Superior temporal gyrus (tissue), 1 donor: Measurements from ENCODE around the gene RUVBL1.
"Not testable (repeated sequence)": the region's sequence is repeated elsewhere in the genome, so short reads cannot be mapped to it uniquely, and the experiment has no call there.

Experiments
- DNase-seq: peaks from one replicate; pipeline ENCODE4 v3.0.0-alpha.2; 2016; ENCODE audit errors: extremely low spot score

The RUVBL1 gene

GRCh38 chr3:128123538-128124368 lies at the start of gene RUVBL1:
TSS of gene RUVBL1 (minus strand) at chr3:128123812. CDS start at chr3:128123724, 88 bp downstream.
- DNase-seq, result peak; percentile 98

DNA sequence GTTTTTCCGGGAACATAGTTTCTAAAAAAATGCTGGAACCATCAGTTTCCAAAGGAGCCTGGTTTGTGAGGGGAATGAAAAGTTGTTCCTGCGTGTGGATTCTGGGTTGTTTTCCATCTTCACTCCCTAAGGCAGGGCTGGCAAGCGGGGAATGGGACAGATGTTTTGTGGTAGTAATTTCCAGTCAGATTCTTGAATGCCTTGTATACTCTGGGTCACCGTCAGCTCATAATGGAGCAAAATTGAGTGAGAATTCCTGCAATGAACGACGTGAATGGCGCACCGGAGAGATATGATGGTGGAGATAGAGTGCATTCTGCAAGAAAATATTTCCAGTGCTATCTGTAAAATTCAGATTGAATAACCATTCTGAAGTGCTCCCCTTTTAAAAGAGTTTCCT lies 49.6 kb upstream of the RUVBL1 start:
- DNase-seq, result no peak

GRCh38 chr3:128170866-128171516 lies 47.4 kb upstream of the RUVBL1 start:
- peak; percentile 89 for DNase-seq

DNA sequence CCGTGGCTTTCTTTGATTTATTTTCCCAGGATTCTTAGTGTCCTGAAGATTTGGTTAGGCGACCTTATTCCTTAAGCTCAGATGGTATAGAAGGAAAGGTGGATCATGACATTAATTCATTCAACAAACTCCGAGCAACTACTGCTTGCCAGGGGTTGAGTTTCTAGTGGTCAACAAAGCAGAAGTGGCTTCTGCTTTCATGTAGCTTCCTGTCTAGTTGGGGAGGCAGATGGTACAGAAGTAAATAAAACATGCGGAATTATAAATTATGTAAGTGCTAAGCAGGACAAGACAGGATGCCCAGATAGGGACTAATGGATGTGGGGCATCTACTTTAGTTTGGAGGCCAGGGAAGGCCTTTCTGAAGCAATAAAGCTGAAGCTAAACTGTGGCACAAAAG lies 45.2 kb upstream of the RUVBL1 start:
- no peak for DNase-seq

DNA sequence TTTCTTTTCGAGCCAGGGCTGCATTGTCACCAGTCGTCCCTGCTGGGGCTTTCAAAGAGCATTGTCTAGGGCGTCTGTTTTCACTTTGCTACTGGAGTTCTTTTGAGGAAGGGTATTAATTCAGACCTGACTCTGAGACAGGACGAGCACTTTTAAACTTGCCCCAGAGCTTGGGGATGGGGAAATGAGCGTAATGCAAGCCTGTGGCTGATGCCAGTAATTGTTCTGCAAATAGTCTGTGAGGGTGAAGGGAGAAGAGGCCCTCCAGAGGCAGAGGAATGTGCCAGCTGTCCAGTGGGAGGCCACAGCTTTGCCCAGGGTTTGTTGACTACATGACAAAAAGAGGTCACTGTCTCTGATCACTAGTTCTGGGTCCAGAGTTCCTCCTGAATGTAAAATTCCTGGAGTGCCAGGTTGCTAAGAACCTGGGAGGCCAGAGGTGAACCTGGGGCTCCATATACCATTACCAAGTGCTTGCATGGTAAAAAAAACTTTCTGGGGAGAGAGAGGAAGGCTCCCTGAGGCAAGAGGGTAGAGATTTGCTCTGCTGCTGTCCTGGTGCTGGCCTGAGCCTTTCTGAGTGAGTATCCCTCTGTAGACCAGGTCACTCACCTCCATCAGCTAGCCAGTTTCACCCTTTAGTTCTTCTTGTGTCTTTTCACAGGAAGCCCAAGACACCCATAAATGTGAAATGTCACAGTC lies 44.5 kb upstream of the RUVBL1 start:
- DNase-seq, result no peak

DNA sequence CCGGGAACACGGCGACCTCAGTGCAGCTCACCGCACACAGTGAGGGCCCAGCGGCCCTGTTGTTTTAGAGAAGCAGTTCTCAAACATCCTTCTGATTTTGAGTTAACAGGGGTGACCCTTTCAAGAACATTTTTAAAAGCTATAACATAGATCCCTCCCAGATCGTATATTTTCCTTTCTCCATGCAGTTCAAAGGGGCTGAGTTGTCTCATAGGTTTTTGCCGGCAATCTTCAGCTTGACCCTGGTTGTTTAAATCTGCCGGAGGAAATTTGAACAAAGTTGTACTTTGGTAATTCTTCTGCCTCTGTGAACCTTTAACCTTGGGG lies 44.0 kb upstream of the RUVBL1 start:
- no peak for DNase-seq

- DNase-seq, result no peak
These were observed 43.4 kb upstream of the RUVBL1 start for GRCh38 chr3:128166971-128167453.

- no peak for DNase-seq
These were observed 39.8 kb upstream of the RUVBL1 start for GRCh38 chr3:128163432-128163831.

DNA sequence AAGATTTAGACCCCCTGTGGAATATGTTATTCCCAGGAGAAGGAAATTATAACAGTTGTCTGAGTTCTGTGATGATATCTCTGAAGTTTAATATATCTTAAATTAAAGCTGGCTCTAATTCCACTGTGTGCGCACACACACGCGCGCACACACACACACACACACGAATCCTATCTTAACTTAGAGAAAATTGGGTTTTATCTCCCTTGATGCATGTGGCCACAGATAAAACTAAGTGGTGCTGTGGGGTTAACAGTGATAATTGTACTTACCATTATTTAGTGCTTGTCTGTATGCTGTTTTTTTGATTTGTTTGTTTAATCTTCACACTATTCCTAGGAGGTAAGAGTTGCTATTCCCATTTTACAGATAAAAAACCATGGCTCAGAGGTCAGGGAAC lies 37.0 kb upstream of the RUVBL1 start:
- no peak for DNase-seq

GRCh38 chr3:128155616-128156360 lies 32.2 kb upstream of the RUVBL1 start:
- DNase-seq, result no peak

DNA sequence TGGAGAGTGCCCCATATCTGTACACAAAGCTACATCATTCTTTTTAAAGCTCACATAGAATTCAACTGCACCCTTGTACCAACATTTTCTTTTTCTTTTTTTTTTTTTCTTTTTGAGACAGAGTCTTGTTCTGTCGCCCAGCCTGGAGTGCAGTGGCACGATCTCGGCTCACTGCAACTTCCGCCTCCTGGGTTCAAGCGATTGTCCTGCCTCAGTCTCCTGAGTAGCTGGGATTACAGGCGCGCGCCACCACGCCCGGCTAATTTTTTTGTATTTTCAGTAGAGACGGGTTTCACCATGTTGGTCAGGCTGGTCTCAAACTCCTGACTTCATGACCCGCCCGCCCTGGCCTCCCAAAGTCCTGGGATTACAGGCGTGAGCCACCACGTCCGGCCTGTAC lies 30.7 kb upstream of the RUVBL1 start:
- DNase-seq, result not testable (repeated sequence)

GRCh38 chr3:128153156-128154041 lies 29.8 kb upstream of the RUVBL1 start, which contains the start of gene EEFSEC:
TSS of gene EEFSEC (plus strand) at chr3:128153481. CDS start at chr3:128153508, 27 bp downstream.
- DNase-seq, result peak; percentile 66

DNA sequence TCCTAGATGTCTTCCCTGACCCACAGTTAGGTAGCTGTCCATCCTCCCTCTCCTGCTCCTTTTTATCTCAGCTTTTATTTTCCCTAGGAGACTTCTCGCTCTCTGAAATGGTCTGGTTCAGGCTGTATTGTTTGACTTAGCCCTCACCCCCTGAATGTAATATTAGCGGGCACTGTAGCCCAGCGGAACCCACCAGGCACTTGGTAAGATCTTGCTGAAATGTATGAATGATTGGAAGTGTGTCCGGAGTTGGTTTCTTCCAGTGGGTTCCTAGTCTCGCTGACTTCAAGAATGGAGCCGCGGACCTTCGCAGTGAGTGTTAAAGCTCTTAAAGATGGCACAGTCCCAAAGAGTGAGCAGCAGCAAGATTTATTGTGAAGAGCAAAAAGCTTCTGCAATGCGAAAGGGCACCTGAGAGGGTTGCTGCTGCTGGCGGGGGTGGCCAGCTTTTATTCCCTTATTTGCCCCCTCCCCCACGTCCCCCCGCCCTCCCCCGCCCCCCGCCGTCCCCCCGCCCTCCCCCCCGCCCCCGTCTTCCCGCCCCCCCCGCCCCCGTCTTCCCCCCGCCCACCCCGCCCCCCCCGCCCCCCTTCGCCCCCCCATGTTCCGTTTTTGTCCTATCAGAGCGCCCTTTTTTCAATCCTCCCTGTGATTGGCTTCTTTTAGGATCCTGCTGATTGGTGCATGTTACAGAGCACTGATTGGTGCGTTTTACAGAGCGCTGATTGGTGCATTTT lies 29.0 kb upstream of the RUVBL1 start:
- DNase-seq, result no peak

DNA sequence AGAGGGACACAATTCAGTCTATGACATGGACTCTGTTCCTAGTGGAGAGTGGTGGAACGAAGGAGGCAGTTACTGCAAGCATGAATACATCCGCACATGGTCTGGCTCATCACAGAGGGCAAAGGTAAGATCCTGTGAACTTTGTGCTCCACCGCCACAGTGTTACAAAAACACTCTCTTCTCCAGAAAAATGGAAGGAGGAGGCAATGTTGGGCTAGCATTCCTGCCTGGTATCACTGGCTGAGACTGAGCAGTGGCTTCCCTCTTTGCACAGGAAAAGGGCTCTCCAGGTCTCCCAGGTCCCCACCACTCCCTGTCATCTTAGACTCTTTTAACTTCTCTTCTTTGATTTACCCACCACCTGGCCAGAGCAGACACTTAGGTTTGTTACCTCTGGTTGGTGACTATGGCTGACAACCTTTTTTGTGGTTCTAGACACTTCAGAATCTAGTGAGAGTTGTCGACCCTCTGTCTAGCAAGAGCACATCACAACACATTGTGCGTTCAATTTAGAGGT lies 28.2 kb upstream of the RUVBL1 start:
- DNase-seq, result no peak

DNA sequence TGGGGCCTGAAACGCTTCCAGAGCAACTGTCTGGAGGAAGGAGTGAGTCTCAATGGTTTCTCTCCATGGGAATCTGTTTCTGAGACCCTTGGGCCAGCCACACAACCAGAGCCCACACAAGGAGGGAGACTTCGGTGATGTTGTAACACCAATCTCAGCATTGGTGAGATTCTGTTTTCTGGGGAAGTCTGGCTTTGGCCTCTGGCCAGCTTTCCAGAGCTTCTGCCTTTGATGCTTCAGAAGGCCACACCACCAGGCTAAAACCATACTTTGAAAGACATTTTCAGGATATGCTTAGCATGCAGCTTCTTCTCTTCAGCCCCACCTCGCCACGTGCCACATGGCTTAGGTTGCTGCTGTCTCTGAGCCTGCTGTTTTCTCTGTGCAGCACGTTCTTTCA lies 26.0 kb upstream of the RUVBL1 start:
- DNase-seq, result no peak

DNA sequence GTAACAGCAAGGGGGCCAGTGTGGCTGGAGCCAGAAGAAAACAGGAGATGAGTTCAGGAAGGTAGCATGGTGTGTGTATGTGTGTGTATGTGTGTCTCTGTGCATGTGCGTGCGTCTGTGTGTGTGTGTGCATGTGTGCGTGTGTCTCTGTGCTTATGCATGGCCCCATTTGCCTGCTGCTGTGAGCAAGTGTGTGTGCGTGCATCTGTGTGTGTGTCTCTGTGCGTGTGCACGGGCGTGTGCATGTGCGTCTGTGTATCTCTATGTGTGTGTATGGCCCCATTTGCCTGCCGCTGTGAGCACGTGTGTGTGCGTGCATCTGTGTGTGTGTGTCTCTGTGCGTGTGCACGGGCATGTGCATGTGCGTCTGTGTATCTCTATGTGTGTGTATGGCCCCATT lies 22.6 kb upstream of the RUVBL1 start:
- DNase-seq, result no peak

DNA sequence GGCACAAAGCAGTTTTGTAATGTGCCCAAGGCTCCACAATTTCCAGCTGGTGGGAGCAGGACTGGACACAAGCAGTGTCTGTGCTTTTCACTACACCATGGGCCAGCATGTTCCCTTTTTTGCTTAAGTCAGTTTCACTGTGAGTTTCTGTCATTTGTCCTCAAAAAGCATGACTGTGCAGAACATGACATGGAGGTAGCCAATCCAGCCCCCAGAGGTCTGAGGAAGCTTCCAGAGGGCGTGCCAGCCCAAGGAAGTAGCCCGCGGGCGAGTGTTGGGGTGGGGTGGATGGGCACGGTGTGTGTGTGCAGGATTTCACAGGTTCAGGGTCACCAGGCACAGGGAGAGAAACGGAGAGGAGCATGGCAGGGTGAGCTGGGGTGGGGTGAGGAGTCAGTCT lies 21.7 kb upstream of the RUVBL1 start:
- DNase-seq, result peak; percentile 15

DNA sequence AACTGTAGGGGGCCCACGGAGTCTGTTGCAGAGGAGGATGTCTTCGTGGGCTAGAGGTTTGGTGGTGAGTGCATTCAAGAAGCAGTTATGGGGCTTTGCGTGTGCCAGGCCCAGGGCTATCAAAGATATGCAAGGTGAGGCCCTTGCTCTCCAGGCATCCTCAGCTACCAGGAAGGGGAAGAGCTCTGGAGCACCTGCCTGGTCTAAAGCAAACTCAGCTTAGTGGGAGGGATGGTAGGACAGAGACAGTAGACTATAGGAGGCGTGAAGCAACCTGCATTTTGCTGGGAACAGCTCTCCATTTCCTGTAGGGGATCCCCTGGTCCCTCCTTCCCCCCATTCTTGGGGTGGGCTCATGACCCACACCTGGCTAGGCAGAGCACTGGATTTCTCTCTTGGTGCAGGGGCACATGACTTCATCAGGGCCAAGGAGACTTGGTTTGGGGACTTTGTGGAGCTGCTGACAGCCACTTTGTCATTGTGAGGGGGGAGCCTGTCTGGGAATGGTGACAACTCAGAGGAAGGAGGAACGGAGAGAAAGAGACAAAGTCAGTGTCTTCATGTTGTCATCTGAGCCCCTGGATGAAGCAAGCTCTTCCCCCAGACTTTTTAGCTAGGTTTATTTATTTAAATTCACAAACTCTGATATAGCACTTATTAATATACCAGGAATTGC lies 21.0 kb upstream of the RUVBL1 start:
- DNase-seq, result no peak

DNA sequence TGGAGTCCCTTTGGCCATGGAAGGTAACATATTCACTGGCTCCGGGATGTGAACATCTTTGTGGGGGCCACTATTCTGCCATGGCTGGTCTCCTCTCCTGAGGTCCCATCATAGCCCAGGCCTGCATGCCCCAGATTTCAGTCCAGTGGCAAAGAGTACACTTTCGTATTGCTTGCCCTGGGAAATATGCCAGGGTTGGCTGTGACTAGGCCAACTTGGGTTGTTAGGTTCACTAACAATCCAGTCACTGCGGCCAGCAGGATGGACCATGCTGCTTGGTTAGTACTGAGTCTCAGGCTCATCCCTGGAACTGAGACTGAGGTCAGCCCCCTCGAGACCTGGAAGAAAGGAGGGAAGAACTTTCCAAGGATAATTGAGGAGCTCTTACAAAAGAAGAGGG lies 19.9 kb upstream of the RUVBL1 start:
- DNase-seq, result no peak
